Activated CD8-positive, alpha-beta memory T cell treated with anti-CD3 and anti-CD28 coated beads, Interleukin-2, amount 50 U/mL, for 4 hours (primary cell): Measurements from ENCODE around the gene ABHD15.
A peak's percentile ranks its signal among the peaks of the same experiment; 100 is the strongest.

Source experiments
- DNase-seq: peaks from one replicate; pipeline ENCODE4 v3.0.0-alpha.2; 2020

Gene ABHD15

DNA sequence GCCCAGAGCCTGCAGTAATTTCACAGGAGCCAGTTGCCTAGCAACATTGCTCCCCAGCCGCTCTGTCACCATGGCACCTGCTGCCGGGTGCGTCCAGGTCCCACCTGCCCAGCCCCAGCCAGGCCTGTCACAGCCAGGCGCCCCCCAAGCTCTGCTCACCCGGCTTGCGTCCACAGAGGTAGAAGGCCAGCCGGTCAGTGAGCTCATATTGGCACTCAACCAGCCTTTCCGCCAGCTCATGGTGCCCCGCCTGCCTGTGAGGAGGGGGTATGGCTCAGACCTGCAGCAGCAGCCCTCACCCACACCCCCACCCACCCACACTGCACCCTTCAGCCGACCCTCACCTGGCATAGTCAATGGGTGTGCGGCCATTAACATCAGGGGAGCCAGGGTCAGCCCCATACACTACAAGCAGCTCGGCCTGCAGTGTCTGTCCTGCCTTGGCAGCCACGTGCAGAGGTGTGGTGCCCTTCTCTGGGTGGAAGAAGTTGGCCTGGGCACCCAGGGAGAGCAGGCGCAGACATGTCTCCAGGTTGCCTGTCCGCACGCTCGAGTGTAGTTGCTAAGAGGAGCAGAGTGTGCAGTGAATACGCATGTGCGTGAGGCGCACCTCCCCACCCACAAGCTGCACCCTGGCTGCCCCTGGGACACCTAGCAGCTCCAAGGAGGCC is 14.9 kb upstream of the ABHD15 start:
- no peak for DNase-seq

DNA sequence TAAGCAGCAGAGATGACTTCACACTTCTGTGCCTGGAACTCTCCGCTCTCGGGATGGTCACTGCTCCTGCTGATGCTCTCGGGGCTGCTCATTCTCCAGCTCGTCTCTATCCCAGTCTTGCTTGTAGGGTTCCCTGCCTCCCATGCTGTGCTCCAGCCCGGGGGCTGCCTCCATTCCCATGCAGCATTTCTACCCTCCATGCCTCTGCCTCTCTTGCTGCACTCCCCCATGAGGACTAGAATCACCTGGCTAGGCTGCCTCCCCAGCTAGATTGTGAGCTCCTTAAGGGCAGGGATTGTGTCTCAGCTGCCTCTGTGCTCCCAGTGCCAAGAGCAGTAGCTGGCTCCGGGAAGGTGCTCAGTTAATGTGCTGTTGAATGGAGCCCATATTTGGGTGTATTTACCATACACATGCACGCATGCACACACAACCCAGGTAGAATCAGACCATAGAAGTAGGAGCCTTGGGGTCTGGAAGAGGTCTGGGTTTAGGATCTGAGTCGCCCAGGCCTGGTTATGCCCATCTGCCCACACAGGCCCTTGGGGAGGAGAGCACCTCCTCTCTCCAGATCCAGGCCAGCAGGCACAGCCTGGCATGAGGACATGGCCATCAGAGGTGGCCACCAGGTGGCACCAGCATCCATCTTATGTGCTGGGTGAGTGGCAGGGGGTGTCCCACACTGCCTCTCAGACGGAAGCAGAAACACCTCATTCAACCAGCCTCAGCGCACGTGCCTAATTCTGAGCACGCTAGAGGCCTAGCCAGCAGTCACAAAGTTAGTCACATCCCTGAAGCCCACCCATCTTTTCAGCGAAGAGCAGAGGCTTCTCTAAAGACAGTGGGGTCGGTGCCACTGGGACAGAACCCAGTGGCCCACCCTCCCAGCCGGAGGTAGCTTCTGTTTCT is 13.3 kb upstream of the ABHD15 start:
- peak; percentile 92 for DNase-seq

DNA sequence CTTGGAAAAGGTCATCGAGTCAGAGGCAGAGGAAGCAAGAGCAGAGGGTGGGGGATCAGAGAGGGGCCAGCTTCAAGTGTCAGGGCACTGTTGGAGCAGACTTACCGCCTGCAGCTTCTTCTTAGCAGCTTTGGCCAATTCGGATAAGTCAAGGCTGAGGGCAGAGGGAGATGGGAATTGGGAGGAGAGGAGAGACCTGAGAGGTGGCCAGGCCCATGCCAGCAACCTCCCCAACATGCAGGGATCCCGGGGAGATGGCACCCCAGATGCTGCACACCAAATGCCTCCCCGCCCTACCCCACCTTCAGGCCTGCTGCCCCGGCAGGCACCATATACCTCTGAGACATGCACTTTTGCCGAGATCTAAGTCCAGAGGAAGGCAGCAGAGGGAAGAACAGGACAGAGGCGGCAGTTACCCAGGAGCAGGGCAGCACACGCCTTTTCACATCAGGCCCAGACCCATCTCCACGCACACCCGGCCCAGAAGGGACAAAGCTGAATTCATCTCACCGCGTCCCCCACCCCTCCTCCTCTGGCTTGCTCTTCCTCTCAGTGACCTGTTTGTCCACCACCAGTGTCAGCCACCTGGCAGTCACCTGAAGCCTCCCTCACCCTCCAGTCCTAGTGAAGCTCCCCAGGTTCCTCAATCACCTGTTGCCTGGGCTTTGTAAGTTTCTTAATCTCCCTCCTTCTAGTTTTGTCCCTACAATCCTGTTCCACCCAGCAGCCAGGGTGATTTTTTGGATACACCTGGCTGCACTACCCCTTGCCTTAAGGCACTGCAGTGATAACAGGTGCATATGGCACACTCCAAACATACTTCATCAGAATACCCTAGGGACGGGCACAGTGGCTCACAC is 12.0 kb upstream of the ABHD15 start:
- no peak for DNase-seq

DNA sequence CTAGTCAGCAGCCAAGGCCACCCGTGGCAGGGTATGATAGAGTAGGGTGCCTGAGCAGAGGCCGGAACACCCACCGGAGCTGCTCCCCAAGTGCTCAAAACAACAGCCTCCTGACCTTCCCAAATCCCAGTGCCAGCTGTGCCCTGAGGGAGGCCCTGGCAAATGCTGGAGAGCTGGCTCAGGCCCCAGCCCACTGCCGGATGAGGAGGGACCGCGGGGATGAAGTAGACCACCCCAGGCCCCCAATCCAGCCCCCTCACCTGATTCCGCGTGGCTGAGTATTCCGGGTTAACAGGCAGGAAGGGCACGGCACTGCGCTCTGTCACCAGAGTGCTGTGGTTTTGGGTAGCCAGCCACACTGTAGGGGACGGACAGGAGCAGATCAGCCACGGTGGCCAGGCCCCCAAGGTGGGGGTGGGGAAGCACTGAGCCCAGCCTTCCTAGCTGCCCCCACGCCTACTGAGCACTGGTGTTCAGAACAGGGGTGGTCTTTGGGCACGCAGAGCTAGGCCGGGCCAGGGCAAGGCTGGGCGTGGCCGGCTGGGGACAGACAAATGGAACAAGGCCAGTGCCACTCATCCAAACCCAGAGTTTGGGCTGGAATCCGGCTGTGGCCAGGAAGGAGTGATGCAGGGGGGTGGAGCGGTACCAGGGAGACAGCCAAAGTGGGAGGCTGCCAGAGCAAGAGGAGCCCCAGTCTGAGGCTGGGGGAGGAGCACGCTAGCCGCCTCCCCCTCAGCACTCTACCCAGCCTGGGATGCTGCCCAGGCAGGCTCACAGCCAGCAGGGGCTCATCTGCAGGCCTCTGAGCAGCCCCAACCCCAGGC is 10.8 kb upstream of the ABHD15 start:
- peak; percentile 17 for DNase-seq

DNA sequence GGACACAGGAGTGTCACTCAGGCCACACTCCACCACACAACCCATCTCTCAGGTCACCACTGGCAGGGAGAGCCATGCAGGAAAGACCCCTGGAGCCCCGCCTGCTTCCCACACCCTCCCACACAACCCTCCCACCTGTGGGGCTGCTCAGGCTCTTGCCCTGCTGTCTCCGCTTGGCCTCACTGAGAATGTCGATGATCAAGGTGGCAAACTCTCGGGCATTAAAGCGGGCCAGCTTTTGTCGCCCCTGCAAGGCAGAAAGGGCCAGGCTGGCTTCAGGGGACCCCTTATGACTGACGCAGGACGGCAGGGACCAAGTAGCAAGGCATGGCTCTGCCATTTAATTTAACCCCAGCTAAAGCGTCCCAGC is 10.1 kb upstream of the ABHD15 start:
- DNase-seq, result no peak

DNA sequence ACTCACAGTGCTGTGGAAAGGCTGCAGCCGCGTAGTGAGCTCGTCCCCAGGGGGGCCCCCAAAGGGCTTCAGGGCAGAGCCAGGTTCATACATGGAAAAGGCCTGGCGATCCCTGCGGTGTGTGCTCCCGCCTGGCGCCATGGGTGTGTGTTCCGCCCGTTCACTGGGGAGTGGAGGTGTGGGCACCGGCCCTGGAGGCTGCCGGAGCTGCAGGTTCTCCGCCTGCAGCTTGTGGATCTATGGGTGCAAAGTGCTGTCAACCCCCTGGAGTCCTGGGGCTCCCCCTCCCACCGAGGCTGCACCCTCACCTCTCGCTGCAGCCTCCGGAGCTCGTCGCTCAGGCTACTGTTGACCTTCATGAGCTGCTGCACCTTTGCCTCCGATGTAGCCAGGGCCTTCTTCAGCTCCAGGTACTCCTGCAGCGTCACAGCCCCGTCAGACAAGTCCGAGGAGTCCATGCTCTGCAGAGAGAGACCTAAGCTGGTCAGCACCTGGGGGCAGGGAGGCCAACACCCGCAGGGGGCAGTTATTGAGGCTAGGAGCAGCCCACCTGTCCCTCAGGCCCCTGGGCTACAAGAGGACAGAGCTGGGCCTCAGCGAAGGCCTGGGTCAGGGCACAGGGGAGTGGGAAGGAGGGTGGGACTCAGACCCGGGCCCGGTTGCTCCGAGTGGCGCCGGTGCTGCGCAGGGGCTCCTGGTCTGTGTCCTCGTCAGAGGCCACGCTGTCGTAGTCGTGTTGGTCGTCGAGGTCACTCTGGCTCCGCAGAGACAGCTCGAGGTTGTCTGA is 9.6 kb upstream of the ABHD15 start:
- no peak for DNase-seq

DNA sequence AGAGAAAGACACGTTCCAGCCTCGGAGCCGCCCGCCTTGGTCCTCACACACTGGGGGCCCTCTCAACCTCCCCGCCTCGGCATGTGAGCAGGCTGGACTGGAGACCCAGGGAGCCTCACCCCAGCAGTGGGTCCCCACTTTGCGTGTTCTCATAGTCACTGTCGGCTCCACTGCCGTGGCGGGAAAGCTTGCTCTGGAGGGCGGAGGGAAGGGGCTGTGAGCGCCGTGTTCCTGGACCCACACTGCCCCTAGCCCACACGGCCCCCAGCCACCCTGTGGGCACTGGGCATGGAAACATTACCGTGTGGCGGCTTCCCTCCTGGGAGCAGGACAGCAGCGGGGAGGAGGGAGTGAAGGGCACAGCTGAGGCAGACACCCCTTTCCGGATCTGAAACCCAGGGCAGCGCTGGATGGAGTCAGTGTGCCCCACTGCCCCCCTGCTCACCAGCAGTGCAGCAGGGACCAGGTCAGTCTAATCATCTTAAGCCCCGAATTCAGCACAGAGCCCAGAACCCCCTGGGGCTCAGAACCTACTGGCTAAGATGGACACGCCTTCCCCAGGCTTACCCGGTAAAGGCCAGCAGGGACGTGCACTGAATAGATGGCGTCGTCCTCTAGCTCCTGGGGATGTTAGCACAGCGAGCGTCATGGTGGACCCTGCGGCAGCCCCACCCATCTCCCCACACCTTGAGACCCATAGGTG is 8.8 kb upstream of the ABHD15 start:
- peak; percentile 14 for DNase-seq

DNA sequence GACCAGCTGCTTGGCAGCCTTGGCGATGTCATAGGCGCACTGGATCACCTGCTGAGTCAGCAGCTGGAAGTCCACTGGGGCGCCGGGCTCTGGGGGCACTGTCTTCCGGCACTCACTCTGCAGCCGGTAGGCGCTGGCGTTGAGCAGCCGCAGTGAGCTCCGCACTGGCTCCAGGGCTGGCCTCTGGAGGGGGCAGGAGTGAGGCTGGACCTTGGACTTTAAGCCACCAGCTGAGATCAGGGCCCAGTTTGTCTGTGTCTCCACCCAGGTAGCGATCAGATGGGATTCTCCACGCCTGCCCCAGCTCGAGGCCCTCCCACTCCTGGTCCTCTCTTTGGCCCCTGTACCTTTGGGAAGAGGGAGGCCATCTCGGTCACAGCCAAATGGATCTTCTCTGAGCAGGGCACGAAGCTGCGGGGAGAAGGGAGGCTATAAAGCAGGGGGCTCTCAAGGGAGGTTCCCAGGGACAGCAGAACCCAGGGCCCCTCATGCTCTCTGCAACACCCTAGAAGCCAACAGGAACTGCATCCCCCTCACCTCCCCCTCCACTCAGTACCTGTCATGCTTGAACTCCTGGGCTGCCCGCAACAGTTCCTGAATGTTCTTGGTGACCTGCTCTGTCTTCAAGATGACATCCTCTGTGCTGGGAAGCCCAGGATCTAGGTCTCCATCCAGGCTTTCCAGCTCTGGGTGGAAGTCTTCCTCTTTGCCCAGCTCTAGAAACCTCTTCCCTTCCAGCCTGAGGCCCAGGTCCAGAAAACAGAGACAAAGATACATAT is 8.1 kb upstream of the ABHD15 start:
- peak; percentile 14 for DNase-seq

DNA sequence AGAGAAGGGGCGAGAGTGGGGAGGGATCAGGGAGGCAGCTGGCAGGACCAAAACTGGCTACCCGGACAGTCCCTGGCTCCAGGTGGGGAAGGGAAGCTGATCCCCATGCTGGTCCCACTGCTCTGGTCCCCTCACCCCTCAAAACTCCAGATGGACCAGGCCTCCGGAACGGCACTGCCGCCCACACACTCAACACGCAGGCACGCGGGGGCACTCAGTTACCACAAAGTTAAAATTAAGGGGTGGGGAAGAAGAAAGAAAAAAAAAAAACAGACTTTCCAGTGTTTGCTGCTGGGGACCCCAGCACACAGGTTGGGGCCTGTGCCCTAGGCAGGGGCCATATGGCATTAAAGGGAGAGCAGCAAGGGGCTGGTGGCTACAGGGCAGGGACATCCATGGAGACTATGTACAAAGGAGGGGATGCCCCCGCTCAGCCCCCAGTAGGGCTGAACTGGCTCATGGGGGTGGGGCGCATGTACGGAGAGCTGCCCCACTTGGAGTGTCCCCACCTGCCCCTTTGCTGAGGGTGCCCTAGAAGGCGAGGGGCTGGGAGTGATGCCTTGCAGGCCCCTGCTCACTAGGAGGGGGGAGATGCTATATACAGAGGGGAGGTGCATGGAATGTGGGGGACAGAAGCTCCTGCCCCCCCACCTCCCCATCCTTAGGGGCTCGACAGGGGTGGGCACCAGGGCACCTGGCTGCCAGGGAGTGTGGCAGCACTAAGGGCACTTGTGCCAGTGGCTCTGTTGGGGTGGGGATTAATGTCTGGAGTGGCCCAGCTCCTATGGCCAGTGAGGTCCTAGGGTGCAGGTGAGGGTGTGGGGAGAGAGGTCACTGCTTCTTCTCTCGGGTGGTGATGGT is 7.3 kb upstream of the ABHD15 start:
- DNase-seq, result peak; percentile 14

DNA sequence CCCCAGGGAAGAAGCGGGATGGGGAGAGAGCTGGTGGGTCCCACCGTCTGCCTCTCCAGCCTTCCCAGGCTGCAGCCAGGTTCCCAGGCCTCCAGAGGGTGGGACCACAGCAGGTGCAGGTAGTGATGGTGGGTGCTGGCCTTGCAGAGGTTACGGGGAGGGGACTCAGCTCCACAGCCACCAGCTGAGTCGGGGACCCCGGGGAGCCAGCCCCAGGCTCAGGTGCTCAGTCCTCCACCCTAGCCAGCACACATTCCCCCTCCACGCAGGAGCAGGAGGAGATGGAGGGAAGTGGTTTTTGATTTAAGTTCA is 6.7 kb upstream of the ABHD15 start:
- peak; percentile 15 for DNase-seq

DNA sequence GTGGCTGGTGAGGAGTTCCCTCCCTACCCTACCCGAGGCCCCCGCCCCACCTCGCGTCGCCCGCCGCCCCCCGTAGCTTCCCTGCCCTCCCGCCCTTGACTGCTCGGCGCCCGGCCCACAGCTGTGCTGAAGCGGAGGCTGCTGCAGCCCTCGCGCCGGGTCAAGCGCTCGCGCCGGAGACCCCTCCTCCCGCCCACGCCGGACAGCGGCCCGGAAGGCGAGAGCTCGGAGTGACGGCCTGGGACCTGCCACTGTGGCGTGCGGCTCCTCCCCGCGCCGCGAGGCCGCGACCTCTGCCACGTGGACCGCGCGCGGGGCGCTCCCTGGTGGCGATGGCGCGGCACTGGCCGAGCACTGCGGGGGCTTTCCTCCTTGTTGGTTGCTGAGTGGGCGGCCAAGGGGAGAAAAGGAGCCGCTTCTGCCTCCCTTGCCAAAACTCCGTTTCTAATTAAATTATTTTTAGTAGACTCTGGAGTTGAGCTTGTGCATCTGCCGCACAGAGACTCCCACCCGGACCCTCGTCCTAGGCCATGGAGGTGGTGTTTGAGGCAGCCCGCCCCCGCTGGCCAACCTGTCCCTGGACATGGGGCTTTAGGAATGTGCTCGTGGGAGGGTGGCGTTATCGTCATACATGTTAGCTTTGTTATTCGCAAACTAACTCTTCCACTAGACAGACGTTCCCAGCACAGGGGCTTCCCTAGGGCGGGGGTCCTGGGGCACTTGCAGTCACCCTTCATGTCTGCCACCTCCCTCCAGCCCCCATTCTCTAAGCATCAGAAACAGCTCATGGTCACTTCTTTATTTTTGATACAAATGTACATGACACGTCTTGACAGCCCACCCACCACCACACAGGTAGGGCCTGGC is 6.1 kb upstream of the ABHD15 start:
- DNase-seq, result peak; percentile 73

DNA sequence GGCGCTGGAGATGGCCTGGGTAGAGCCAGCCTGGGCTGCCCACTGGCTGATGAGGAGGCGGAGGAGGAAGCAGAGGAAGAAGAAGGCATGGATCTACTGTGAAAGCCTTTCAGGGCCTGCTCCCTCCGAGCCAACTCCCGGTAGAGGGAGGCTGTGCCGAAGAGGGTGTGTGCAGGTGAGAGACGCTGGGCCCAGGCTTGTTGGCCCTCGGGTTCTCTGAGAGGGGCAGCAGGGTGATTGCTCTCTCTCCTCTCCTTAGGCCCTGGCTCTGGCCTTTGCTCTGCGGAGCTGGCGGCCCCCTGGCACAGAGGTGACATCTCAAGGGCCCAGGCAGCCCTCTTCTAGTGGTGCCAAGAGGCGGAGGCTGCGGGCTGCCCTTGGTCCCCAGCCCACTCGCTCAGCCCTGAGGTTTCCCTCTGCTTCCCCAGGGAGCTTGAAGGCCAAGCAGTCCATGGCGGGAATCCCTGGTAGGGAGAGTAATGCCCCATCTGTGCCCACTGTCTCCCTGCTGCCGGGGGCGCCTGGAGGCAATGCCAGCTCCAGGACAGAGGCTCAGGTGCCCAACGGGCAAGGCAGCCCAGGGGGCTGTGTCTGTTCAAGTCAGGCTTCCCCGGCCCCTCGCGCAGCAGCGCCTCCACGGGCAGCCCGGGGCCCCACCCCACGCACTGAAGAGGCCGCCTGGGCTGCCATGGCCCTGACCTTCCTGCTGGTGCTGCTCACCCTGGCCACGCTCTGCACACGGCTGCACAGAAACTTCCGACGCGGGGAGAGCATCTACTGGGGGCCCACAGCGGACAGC is 5.2 kb upstream of the ABHD15 start:
- peak; percentile 13 for DNase-seq

DNA sequence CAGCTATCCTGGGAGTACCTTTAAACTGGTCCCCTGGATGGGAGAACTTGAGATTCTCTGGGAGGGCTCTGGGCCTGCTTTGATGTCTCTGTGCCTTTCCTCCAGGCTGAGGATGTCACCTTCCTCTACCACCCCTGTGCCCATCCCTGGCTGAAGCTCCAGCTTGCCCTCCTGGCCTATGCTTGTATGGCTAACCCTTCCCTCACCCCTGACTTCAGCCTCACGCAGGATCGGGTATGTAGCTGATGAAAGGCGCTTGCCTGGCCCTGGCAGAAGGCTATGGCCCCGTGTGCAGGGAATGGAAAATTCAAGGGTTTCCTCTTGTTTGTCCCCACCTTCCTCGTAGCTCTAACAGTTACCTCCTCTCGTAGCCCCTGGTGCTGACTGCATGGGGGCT is 4.6 kb upstream of the ABHD15 start:
- no peak for DNase-seq

DNA sequence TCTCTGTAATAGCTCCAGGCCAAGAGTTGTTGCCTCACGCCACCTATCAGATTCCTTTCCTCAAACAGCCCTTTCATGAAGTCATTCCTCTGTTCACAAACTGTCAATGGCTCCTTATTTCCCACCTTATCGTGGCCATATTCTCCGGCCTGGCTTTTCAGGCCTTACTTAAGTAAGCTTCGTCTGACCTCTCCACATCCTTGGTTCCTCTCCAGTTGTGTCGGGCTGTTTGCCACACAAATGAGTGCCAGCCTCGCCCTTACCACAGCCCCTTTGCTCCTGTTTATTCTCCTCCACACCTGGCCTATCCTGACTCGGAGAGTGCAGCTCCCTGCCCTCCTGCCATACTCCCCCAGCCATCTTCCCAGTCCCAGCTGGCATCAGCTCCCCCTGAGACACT is 3.7 kb upstream of the ABHD15 start:
- DNase-seq, result no peak

DNA sequence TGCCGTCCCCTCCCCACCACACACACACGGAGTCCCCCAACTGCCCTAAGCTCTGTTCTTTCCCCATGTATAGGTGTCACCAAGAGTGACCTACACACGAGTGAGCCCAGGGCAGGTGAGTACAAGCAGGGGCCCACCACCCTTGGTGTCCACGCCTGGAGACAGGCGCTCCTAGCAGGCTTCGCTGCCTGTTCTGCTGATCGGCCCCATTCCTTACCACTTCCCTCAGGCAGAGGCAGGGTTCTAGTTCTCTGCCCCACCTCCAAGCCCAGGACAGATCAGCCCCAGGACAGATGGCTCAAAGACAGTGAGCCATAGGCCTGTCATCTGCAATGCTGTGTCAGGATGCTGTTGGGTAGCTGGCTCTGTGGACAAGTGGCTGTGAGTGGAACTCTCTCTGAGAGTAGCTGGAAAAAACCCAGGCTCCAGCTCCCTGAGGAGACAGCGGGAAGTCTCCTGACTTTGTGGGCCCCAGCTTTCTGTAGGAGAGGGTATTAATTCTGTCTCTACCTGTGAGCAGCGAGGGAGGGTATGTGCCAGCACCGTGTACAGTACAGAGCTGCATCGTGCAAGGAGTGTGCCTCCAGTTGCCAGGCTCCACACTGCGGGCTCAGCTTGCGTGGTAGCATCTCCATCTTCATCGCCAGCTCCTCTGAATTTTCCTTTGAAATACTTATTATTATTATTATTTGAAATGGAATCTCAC is 2.6 kb upstream of the ABHD15 start:
- DNase-seq, result peak; percentile 16

DNA sequence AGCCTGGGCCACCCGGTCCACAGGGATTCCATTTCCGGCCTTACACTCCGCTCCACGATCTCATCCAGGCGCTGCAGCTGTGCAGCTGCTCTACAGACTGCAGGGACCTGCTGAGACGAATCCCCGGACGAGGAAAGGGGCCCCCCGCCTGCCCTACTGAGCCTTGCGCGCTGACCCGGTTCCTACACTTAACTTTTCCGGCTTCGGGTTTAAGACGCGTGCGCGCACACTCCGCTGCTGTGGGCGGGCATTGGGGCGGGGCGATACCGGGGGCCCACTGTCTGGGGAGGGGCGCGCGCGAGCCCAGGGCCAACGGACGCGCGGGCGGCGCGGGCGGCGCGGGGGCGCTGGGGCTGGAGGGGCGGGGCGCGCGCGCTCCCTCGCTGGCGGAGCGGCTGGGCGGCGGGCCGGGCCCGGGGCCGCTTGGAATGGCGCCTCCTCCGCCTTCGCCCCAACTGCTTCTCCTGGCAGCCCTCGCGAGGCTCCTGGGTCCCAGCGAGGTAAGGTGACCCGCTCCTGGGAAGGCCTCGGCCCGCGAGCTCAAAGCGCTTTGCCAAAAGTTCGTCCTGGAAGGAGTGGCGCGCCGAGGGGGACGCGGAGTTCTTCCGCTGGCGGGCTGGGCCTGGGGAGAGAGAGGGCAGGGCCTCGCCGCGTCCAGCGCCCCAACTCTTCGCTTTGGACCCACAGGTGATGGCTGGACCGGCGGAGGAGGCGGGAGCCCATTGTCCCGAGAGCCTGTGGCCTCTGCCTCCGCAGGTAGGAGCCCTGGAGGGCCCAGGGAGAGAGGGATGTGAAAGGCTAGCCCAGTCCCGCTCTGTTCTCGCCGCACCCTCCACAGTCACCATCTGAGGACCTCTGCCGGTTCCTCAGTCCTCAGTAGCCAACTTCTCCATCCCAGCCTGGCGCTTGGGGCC is 1.8 kb upstream of the ABHD15 start, which contains the start of gene TP53I13:
Gene TP53I13 (plus strand): TSS at position 371 of the 914 bp plus-strand sequence. CDS start 58 bp downstream, at position 429.
- DNase-seq, result peak; percentile 93
